ENCODE results near the gene KLHL25.

Gene KLHL25

DNA sequence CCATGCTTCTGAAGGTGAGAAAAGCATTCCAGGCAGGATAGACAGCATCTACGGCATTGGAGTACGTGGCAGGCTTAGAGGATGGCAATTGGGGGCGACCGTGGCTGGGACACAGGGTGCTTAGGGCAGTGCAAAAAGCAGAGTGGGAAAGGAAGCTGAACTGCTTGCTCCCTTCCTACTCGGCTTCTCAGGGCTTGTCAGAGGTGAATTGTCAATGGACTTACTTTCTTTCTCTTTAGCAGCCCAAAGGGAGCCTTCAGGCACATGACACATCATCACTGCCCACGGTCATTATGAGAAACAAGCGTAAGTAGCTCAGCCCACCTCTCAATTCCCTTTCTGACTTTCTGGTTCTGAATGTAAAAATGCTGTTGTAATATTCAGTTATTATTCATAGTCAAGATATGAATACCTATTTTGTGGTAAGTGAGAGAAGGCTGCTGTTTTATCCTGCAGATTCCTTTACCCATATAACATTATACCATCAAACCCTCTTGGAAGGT lies 84.3 kb downstream of the KLHL25 start:
- no peak for DNase-seq (ENCODE audit: low read depth)

Measured in stimulated activated CD4-positive, alpha-beta T cell treated with anti-CD3 and anti-CD28 coated beads, Interleukin-2, amount 100 ng/mL, for 4 hours (primary cell).